A549 (cell line): ENCODE results near the gene RTN4. TPM values are rescaled to one million over a fixed set of nuclear protein-coding genes. Genes with fewer than 3 reads are reported as not detected.

Experiments used
- ATAC-seq, 2 experiments: fragments of 200-7000 bp in 1 of 2; fragments of >200 bp in 1 of 2; cut with Nextera tagmentation in 1 of 2; cut with Tn5 transposase in 1 of 2; 3 replicates each; pipeline versions ENCODE4 v1.8.0 to v1.9.1; 2018 to 2020; ENCODE audit warnings: mild to moderate bottlenecking in 1 of 2, moderate library complexity in 1 of 2
- CTCF ChIA-PET: fragments of 300-600 bp; sonication (Branson Sonifier 250); formaldehyde crosslinking; extraction: SDS; loops from one replicate; lab custom pipeline; 2021; ENCODE audit warnings: antibody characterized with exemption, inconsistent platforms; lab: Yijun Ruan, JAX
- POLR2A ChIA-PET: fragments of 350-600 bp; formaldehyde crosslinking; extraction: SDS; loops from one replicate; lab custom pipeline; 2021; ENCODE audit warnings: antibody characterized with exemption, inconsistent platforms; lab: Yijun Ruan, JAX
- DNase-seq, 2 experiments: peaks; one replicate each; pipeline versions ENCODE4 v3.0.0 to v3.0.0-alpha.2; 2011 to 2016; ENCODE audit warnings: low read depth in 1 of 2, low spot score in 1 of 2
- FAIRE-seq: peaks from 2 replicates; lab custom pipeline; 2011; peaks lifted over from hg19 to GRCh38; lab: Jason Lieb, UNC
- H3K27ac ChIP-seq, 2 experiments: fragments of >200 bp; sonication (Bioruptor Twin); formaldehyde crosslinking; 3 replicates each; pipeline ENCODE4 v1.5.1; 2016 to 2017
- H3K4me1 ChIP-seq: fragments of >200 bp; sonication (Bioruptor Twin); formaldehyde crosslinking; 3 replicates; pipeline ENCODE4 v1.6.1; 2016
- H3K4me2 ChIP-seq: fragments of >200 bp; sonication (Bioruptor Twin); formaldehyde crosslinking; 3 replicates; pipeline ENCODE4 v1.6.1; 2016
- H3K4me3 ChIP-seq: fragments of >200 bp; sonication (Bioruptor Twin); formaldehyde crosslinking; 3 replicates; pipeline ENCODE4 v1.5.1; 2016
- H3K9me3 ChIP-seq: fragments of >200 bp; sonication (Bioruptor Twin); formaldehyde crosslinking; 3 replicates; pipeline ENCODE4 v1.6.1; 2016
- CBX2 ChIP-seq: fragments of 200-600 bp; sonication (generic); IDR thresholded peaks from 2 replicates; pipeline ENCODE4 v1.6.1; 2016; ENCODE audit warnings: low read depth, mild to moderate bottlenecking, borderline replicate concordance
- CBX8 ChIP-seq: fragments of 200-600 bp; sonication (generic); IDR thresholded peaks from 2 replicates; pipeline ENCODE4 v1.6.1; 2016
- CEBPB ChIP-seq, 2 experiments: fragments of >200 bp in 1 of 2; sonication (Bioruptor Twin) in 1 of 2; formaldehyde crosslinking in 1 of 2; IDR thresholded peaks; 2 replicates each; pipeline ENCODE4 v1.6.1; 2012 to 2016
- CHD2 ChIP-seq: fragments of 150-350 bp; IDR thresholded peaks from 2 replicates; pipeline ENCODE4 v1.6.1; 2014; ENCODE audit warnings: low read length; ENCODE audit not compliant: partially characterized antibody
- CTCF ChIP-seq: fragments of >200 bp; sonication (Bioruptor Twin); formaldehyde crosslinking; IDR thresholded peaks from 3 replicates; pipeline ENCODE4 v1.5.1; 2016
- EHF ChIP-seq: fragments of 250-450 bp; sonication (Bioruptor Pico); IDR thresholded peaks from 2 replicates; pipeline ENCODE4 v1.5.0; 2020; ENCODE audit warnings: mild to moderate bottlenecking
- EHMT2 ChIP-seq: fragments of 200-600 bp; sonication (generic); IDR thresholded peaks from 2 replicates; pipeline ENCODE4 v1.6.1; 2016; ENCODE audit warnings: antibody characterized with exemption, low read depth, mild to moderate bottlenecking, moderate library complexity
- FOSL2 ChIP-seq, 2 experiments: fragments of 450-650 bp in 1 of 2; fragments of >200 bp in 1 of 2; sonication (Bioruptor Twin) in 1 of 2; formaldehyde crosslinking; IDR thresholded peaks; 2 replicates each; pipeline versions ENCODE4 v1.5.0 to v1.6.1; 2016 to 2020; ENCODE audit warnings: mild to moderate bottlenecking in 1 of 2, moderate library complexity in 1 of 2
- FOXS1 ChIP-seq: fragments of 250-450 bp; sonication (Bioruptor Pico); IDR thresholded peaks from 2 replicates; pipeline ENCODE4 v1.5.0; 2020; ENCODE audit warnings: mild to moderate bottlenecking, moderate library complexity
- GATA3 ChIP-seq: IDR thresholded peaks from 2 replicates; pipeline ENCODE4 v1.6.1; 2012; ENCODE audit warnings: borderline replicate concordance
- HDAC2 ChIP-seq: fragments of 200-600 bp; sonication (generic); IDR thresholded peaks from 2 replicates; pipeline ENCODE4 v1.6.1; 2016
- HOXA7 ChIP-seq: fragments of 250-450 bp; sonication (Bioruptor Pico); IDR thresholded peaks from 2 replicates; pipeline ENCODE4 v1.5.0; 2020; ENCODE audit warnings: mild to moderate bottlenecking, moderate library complexity
- HOXB13 ChIP-seq: fragments of 250-450 bp; sonication (Bioruptor Pico); IDR thresholded peaks from 2 replicates; pipeline ENCODE4 v1.5.0; 2020; ENCODE audit warnings: low read depth, mild to moderate bottlenecking, moderate library complexity
- MAFK ChIP-seq: fragments of 450-650 bp; IDR thresholded peaks from 2 replicates; pipeline ENCODE4 v1.6.1; 2014; ENCODE audit not compliant: partially characterized antibody
- MAX ChIP-seq: IDR thresholded peaks from 2 replicates; pipeline ENCODE4 v1.6.1; 2012
- NFE2L2 ChIP-seq: fragments of 150-350 bp; conservative IDR thresholded peaks from 2 replicates; pipeline ENCODE4 v1.6.1; 2014; ENCODE audit warnings: low read length
- PBX3 ChIP-seq: IDR thresholded peaks from 2 replicates; pipeline ENCODE4 v1.6.1; 2012
- POLR2A ChIP-seq: IDR thresholded peaks from 2 replicates; pipeline ENCODE4 v1.6.1; 2012; ENCODE audit warnings: mild to moderate bottlenecking, low read length
- POLR2AphosphoS2 ChIP-seq: conservative IDR thresholded peaks from 2 replicates; pipeline ENCODE4 v1.6.1; 2012; ENCODE audit warnings: low read length, improper control_type of control experiment, inconsistent platforms
- RNF2 ChIP-seq: fragments of 200-600 bp; sonication (generic); IDR thresholded peaks from 2 replicates; pipeline ENCODE4 v1.6.1; 2016; ENCODE audit warnings: low read depth, mild to moderate bottlenecking, antibody characterized with exemption, moderate library complexity, borderline replicate concordance
- SMC3 ChIP-seq: fragments of >200 bp; sonication (Bioruptor Twin); formaldehyde crosslinking; IDR thresholded peaks from 3 replicates; pipeline ENCODE4 v1.6.1; 2018; ENCODE audit warnings: inconsistent platforms
- ZNF302 ChIP-seq: fragments of 250-450 bp; sonication (Bioruptor Pico); IDR thresholded peaks from 2 replicates; pipeline ENCODE4 v1.9.0; 2021; ENCODE audit warnings: inconsistent platforms, mild to moderate bottlenecking, moderate library complexity
- WGBS: methylation state at CpG from one replicate; pipeline ENCODE4 v1.1.6; 2017; ENCODE audit errors: missing lambda C conversion rate; 5-methylcytosine and 5-hydroxymethylcytosine counted together
- polyA plus RNA-seq, 4 experiments: library from polyadenylated mRNA; depleted of rRNA in 3 of 4; stranded (reverse); fragments of >200 nt; fragmentation: RNase III in 1 of 4; extraction: RNeasy Plus Mini Kit Qiagen cat#74134 plus additional on column Dnase treatment in 1 of 4; gene quantifications; 2 replicates in 3 of 4; 3 replicates in 1 of 4; pipeline ENCODE4 v1.2.3, GENCODE V29; 2011 to 2017
- TF ChIP-seq, protein P1 (sequence below): fragments of 250-450 bp; sonication (Bioruptor Pico); IDR thresholded peaks from 2 replicates; pipeline ENCODE4 v1.5.0; 2021; ENCODE audit warnings: mild to moderate bottlenecking, moderate library complexity, borderline replicate concordance
- TF ChIP-seq, protein P2 (sequence below): fragments of >200 bp; sonication (Bioruptor Twin); formaldehyde crosslinking; IDR thresholded peaks from 2 replicates; pipeline ENCODE4 v1.6.1; 2016
- TF ChIP-seq, protein P3 (sequence below): fragments of 200-600 bp; sonication (generic); IDR thresholded peaks from 2 replicates; pipeline ENCODE4 v1.6.1; 2016; ENCODE audit warnings: antibody characterized with exemption, mild to moderate bottlenecking, moderate library complexity

Gene RTN4
- polyA plus RNA-seq, 2 of the 4 experiments (the other 2 are of a cell fraction), result 302 to 403 TPM

DNA sequence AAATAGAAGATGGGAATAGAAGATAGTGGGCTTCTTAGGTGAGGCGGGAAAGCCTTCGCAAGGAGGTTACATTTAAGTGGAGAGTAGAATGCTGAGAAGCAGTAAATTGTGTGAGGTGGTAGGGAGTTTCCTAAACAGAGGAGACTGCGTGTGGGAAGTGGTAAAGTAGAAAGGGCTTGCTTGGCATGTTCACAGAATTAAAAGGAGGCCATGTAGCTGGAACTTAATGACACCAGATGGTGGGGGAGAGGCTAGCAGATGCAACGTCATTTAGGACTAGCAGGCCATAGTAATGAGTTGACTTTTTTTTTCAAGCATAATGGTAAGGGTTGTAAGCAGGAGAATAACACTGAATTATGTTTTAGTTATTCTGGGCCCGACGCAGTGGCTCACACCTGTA lies 13.0 kb upstream of the RTN4 start:
- Histone ChIP-seq H3K4me3 (no peak overlapping the region), H3K27ac (no peak overlapping the region)
- CTCF ChIA-PET, result interaction anchor here (0.8 to 1.7 kb wide), 5 partner anchors 10 to 112 kb away, joined by 3 to 7 read pairs (median 3); no protein-coding TSS in a partner anchor
- no peak for FAIRE-seq
- TF ChIP-seq, protein P1, sequence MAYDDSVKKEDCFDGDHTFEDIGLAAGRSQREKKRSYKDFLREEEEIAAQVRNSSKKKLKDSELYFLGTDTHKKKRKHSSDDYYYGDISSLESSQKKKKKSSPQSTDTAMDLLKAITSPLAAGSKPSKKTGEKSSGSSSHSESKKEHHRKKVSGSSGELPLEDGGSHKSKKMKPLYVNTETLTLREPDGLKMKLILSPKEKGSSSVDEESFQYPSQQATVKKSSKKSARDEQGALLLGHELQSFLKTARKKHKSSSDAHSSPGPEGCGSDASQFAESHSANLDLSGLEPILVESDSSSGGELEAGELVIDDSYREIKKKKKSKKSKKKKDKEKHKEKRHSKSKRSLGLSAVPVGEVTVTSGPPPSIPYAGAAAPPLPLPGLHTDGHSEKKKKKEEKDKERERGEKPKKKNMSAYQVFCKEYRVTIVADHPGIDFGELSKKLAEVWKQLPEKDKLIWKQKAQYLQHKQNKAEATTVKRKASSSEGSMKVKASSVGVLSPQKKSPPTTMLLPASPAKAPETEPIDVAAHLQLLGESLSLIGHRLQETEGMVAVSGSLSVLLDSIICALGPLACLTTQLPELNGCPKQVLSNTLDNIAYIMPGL (CRISPR knock-in tag), result no peak
- TF ChIP-seq PBX3 (no peak), HOXA7 (CRISPR knock-in tag) (no peak), RNF2 (no peak), HOXB13 (CRISPR knock-in tag) (no peak), MAX (no peak), MAFK (no peak), SMC3 (no peak), POLR2AphosphoS2 (no peak), CBX2 (no peak), EHMT2 (no peak)
- TF ChIP-seq, all 56 proteins: peak for 0
- 91% methylated on average over 6 of the region's 6 CpGs for WGBS
- no peaks in the 10 kb centered on the region for H3K9me3 ChIP-seq
- no peak for ATAC-seq
- H3K4me2 ChIP-seq, result no peak overlapping the region
- H3K4me1 ChIP-seq, result no peaks in the 10 kb centered on the region
- no peak for DNase-seq
- POLR2A ChIA-PET, result no interaction called here

GRCh38 chr2:55062754-55063153 lies 12.5 kb upstream of the RTN4 start:
- Histone ChIP-seq H3K4me1 (no peaks in the 10 kb centered on the region), H3K9me3 (no peaks in the 10 kb centered on the region), H3K4me2 (no peak overlapping the region), H3K4me3 (no peak overlapping the region), H3K27ac (no peak overlapping the region)
- 22% methylated on average over 1 of the region's 1 CpG for WGBS
- TF ChIP-seq EHF (CRISPR knock-in tag), result no peak
- no peak for TF ChIP-seq POLR2A
- TF ChIP-seq, protein P2, sequence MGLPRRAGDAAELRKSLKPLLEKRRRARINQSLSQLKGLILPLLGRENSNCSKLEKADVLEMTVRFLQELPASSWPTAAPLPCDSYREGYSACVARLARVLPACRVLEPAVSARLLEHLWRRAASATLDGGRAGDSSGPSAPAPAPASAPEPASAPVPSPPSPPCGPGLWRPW, result no peak
- TF ChIP-seq CEBPB (IDR thresholded peaks at IDR 0.05), result no peak
- no peak for TF ChIP-seq FOSL2 (IDR thresholded peaks at IDR 0.05)
- TF ChIP-seq FOSL2 (CRISPR knock-in tag; IDR thresholded peaks at IDR 0.05), result no peak
- no peak for TF ChIP-seq HDAC2
- no peak for TF ChIP-seq CHD2
- TF ChIP-seq PBX3, result no peak
- TF ChIP-seq, protein P3, sequence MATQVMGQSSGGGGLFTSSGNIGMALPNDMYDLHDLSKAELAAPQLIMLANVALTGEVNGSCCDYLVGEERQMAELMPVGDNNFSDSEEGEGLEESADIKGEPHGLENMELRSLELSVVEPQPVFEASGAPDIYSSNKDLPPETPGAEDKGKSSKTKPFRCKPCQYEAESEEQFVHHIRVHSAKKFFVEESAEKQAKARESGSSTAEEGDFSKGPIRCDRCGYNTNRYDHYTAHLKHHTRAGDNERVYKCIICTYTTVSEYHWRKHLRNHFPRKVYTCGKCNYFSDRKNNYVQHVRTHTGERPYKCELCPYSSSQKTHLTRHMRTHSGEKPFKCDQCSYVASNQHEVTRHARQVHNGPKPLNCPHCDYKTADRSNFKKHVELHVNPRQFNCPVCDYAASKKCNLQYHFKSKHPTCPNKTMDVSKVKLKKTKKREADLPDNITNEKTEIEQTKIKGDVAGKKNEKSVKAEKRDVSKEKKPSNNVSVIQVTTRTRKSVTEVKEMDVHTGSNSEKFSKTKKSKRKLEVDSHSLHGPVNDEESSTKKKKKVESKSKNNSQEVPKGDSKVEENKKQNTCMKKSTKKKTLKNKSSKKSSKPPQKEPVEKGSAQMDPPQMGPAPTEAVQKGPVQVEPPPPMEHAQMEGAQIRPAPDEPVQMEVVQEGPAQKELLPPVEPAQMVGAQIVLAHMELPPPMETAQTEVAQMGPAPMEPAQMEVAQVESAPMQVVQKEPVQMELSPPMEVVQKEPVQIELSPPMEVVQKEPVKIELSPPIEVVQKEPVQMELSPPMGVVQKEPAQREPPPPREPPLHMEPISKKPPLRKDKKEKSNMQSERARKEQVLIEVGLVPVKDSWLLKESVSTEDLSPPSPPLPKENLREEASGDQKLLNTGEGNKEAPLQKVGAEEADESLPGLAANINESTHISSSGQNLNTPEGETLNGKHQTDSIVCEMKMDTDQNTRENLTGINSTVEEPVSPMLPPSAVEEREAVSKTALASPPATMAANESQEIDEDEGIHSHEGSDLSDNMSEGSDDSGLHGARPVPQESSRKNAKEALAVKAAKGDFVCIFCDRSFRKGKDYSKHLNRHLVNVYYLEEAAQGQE, result no peak
- no peak for TF ChIP-seq CTCF
- no peak for TF ChIP-seq GATA3
- TF ChIP-seq ZNF302, result no peak
- TF ChIP-seq SMC3, result no peak
- no peak for TF ChIP-seq EHMT2
- TF ChIP-seq CBX8, result no peak
- no peak for TF ChIP-seq NFE2L2
- no peak for TF ChIP-seq HOXB13 (CRISPR knock-in tag)
- no peak for TF ChIP-seq MAX
- TF ChIP-seq FOXS1 (CRISPR knock-in tag), result no peak
- no peak for TF ChIP-seq HOXA7 (CRISPR knock-in tag)
- no peak for FAIRE-seq
- ChIA-PET POLR2A (interaction anchor here (1.6 kb wide), 1 partner anchor 12 kb away, joined by 4 read pairs; the partner anchor contains the start of gene RTN4), CTCF (interaction anchor here (0.8 to 1.7 kb wide), 5 partner anchors 11 to 112 kb away, joined by 3 to 7 read pairs (median 3); no protein-coding TSS in a partner anchor)
- no peak for ATAC-seq
- DNase-seq, result no peak
